Stimulated activated memory B cell treated with anti-CD40 and anti-IgM and Interleukin-4, amounts not matched to agents 10 μg/mL and 1 μg/mL and 100 μg/mL, for 72 hours (primary cell): ENCODE measurements around the gene TSPAN15.
A peak's percentile ranks its signal among the peaks of the same experiment; 100 is the strongest.

Source experiments
- ATAC-seq: fragments of 150-1000 bp; cut with Tn5 transposase; 2 replicates; pipeline ENCODE4 v1.10.0; 2021
- H3K27ac Mint-ChIP-seq: one replicate; pipeline ENCODE4 v1.8.0; 2022; ENCODE audit warnings: mild to moderate bottlenecking, mixed read lengths
- H3K27me3 Mint-ChIP-seq: one replicate; pipeline ENCODE4 v1.8.0; 2022; ENCODE audit warnings: mixed read lengths
- H3K36me3 Mint-ChIP-seq: one replicate; pipeline ENCODE4 v1.8.0; 2022; ENCODE audit warnings: mixed read lengths
- H3K4me1 Mint-ChIP-seq: one replicate; pipeline ENCODE4 v1.8.0; 2022; ENCODE audit warnings: mixed read lengths
- H3K4me3 Mint-ChIP-seq: one replicate; pipeline ENCODE4 v1.8.0; 2022; ENCODE audit warnings: mild to moderate bottlenecking, moderate library complexity, mixed read lengths
- H3K9me3 Mint-ChIP-seq: one replicate; pipeline ENCODE4 v1.8.0; 2022; ENCODE audit warnings: mixed read lengths

TSPAN15 gene

DNA sequence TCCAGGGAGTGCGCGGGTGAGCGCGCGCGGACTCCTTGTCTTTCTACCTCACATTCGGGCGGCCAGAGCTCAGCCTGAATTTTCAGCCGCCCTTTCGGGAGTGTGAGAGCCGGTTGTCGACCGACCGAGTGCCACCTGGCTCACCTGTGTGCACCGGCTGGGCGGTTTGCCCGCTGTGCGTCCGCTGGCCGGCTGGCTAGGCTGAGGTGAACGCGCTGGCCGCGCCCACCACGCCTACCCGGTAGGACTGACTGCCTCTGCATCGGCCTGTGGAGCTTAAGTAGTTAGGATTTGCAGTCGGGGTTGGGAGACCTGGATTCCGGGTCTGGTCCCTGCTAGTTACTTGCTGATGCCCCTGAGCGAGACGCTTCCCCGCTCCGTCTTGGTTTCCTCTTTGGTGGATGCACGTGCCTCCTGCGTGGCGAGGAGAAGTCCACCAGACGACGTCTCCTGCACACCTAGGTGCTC is 553 bp downstream of the TSPAN15 start:
- ATAC-seq: no peak
- no peak overlapping the region for H3K27ac Mint-ChIP-seq
- H3K4me1 Mint-ChIP-seq: peaks cover 17% of the 10 kb centered on the region
- H3K4me3 Mint-ChIP-seq: peak overlapping the region; percentile 90
- no peaks in the 10 kb centered on the region for H3K36me3 Mint-ChIP-seq
- H3K9me3 Mint-ChIP-seq: no peaks in the 10 kb centered on the region
- H3K27me3 Mint-ChIP-seq: peaks cover 58% of the 10 kb centered on the region

DNA sequence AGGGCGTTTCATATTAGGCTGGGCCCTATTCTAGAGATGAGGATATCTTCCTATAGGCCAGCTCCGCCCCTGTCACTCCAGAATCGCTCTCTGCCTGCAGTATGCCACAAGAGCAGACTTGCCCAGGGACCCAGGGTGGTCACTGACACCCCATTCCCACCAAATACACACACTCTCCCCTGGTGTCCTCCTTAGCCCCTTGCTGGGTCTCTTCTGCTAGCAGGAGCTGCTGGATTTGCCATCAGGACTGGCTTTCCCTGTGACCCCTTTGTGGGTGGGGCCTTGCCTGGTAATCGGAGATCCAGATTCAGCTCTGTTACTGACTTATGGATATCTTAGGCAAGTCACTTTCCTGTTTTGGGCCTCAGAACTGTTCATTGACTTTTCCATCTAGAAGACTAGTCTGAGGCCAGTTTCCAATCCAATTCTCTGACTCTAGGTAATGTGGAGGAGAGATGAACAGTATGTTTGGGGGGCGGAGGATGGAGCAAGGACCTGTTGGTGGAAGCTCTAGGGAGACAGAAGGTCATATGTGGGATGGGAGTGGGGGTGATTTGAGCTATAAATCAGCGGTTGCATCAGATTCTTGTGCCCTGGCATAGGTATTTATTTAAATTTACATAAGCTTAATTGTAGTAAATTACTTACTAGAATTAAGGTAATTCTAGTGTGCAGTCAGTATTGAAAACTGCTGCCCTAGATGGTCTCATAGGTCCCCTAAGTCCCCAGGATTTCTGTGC is 1.6 kb downstream of the TSPAN15 start:
- Mint-ChIP-seq H3K4me1 (peaks cover 17% of the 10 kb centered on the region), H3K27ac (no peak overlapping the region), H3K4me3 (no peak overlapping the region), H3K27me3 (peaks cover 65% of the 10 kb centered on the region), H3K9me3 (no peaks in the 10 kb centered on the region), H3K36me3 (no peaks in the 10 kb centered on the region)
- ATAC-seq: no peak

DNA sequence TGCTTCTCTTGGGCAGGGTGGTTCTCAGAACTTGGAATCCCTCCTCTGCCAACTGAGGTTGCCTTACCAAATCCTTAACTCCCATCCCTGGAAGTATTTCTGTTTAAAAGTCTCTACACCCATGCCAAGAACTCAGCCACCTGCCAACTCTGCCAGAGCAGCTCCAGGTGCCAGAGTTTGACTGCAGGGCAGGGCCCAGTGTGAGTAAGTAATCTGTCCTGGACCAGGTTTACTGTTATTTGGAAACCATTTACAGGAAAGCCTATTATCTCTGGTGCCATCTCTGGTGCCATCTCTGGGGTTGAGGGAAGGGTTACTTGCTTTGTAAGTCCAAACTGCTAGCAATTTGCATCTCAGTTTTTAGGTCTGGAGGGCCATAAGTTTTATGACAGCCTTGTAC is 2.5 kb downstream of the TSPAN15 start:
- H3K4me3 Mint-ChIP-seq: no peak overlapping the region
- H3K27ac Mint-ChIP-seq: no peak overlapping the region
- H3K27me3 Mint-ChIP-seq: peaks cover 62% of the 10 kb centered on the region
- no peak for ATAC-seq
- peaks cover 17% of the 10 kb centered on the region for H3K4me1 Mint-ChIP-seq
- H3K9me3 Mint-ChIP-seq: no peaks in the 10 kb centered on the region
- no peaks in the 10 kb centered on the region for H3K36me3 Mint-ChIP-seq

DNA sequence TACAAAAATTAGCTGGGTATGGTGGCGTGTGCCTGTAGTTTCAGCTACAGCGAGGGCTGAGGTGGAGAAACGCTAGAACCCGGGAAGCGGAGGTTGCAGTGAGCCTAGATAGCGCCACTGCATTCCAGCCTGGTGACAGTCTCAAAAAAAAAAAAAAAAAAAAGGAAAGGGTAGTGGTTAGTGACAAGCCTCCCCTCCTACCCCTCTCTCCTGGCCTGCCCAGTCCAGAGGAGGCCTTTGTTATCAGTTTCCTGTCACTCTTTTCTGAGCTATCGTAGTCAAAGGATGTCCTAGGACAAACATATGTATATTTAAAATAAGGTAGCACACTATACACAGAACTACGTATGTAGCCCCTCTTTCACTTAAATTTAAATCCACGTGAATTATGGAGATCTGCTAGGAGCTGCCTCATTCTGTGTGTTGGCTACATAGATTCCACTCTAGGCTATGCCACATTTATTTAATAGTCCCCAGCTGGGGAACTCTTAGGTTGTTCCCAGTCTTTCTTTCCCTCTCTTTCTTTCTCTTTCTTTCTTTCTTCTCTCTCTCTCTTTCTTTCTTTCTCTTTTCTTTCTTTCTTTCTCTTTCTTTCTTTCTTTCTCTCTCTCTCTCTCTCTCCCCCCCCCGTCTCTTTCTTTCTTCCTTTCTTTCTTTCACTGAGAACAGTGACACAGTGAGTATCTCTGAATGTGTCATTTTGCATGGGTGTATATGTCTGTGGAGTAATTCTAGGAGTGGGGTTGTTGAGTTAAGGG is 3.9 kb downstream of the TSPAN15 start:
- H3K4me3 Mint-ChIP-seq: no peak overlapping the region
- H3K27me3 Mint-ChIP-seq: peaks cover 65% of the 10 kb centered on the region
- no peaks in the 10 kb centered on the region for H3K36me3 Mint-ChIP-seq
- H3K9me3 Mint-ChIP-seq: no peaks in the 10 kb centered on the region
- H3K27ac Mint-ChIP-seq: no peak overlapping the region
- no peak for ATAC-seq
- peaks cover 17% of the 10 kb centered on the region for H3K4me1 Mint-ChIP-seq

DNA sequence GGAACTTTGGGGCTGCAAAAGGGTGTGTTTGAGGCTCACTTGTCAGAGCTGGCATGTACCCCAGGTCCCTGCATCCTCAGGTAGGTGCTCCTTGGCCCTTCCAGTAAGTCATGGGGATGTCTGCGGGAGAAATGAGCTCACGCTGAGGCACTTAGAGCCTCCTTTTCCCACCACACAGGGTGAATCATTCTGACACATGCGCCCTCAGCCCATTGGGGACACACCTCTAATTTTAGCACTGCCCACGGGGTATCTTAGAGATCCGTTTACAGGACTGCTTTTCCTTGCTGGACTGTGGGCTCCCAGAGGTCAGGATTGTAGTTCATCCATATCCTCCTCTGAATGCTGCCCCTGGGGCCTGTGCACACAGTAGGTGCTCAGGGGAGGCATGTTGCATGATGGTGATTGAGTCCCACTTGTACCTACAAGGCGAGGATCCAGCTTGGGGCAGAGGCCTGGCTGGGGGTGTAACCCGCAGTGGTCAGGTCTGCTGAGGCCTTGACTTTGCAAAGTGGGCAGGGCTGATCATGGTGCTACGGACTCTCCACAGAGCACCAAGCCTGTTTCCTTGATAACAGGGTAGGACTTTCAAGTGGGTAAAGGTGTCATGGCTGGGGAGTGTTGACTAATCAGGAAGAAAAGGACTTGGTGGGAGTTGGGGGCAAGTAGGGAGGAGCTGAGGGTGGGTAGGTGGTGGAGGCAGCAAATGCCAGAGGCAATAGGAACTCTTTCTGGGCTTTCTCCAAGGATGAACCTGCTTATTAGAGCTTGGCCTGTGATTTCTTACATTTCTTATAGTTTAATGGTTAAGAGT is 5.8 kb downstream of the TSPAN15 start:
- H3K4me3 Mint-ChIP-seq: no peak overlapping the region
- ATAC-seq: no peak

DNA sequence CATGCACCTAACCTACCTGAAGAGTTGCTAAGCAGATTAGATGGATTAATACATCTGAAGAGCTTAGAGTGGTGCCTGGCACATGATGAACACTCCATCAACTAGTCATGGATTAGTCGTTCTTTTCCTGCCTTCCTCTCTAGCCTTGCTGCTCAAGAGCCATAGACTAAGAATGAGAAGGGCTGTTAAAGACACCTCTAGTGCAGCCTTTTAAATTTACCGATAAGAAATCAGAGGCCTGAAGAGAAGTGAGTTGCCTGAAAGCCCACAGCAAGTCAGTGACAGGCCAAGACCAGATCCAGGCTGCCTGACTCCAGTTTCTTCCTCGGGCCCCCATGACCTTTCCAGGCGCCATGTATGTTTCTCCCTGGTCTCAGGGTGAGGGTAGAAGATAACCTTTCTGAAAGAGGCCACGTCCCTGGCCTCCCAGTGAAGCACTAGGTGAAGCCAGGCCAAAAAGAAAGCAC is 6.5 kb downstream of the TSPAN15 start:
- Mint-ChIP-seq H3K4me1 (no peaks in the 10 kb centered on the region), H3K9me3 (no peaks in the 10 kb centered on the region), H3K4me3 (no peak overlapping the region), H3K27me3 (peaks cover 43% of the 10 kb centered on the region), H3K36me3 (no peaks in the 10 kb centered on the region), H3K27ac (no peak overlapping the region)
- ATAC-seq: no peak

More for the DNA sequence above, 5.8 kb downstream of the TSPAN15 start:
- no peaks in the 10 kb centered on the region for H3K9me3 Mint-ChIP-seq
- peaks cover 50% of the 10 kb centered on the region for H3K27me3 Mint-ChIP-seq
- H3K4me1 Mint-ChIP-seq: peaks cover 3% of the 10 kb centered on the region
- H3K36me3 Mint-ChIP-seq: no peaks in the 10 kb centered on the region
- H3K27ac Mint-ChIP-seq: no peak overlapping the region

DNA sequence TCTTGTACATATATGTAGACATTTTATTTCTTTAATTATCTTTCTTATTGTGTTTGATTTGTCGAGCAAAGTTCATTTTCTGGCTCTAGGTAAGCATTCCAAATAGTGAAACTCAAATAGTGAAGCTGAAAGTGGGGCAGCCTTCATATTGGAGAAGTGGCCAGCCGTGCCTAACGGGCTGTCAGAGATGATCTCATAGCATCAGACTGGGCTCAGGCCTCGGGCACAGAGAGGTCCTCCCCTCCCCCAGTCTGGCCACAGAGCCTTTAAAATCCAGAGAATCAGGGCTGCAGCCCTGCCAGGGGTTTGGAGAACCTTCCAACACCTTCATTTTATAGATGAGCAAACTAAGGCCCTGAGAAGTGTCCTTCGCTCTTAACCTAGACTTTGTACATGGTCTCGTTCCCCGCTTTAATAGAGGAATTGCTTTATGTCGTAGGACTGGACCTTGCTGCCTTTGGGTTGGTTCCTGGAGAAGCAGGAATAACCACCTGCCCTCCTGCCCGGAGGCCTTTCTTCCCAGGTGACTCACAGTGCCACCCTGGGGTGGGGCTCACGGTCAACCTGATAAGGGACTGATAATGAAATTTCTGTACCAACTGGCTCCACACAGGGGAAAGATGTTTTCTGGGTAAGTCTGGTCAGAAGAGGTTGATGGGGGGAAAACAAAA is 7.3 kb downstream of the TSPAN15 start:
- Mint-ChIP-seq H3K4me1 (no peaks in the 10 kb centered on the region), H3K9me3 (no peaks in the 10 kb centered on the region), H3K4me3 (no peak overlapping the region), H3K36me3 (no peaks in the 10 kb centered on the region), H3K27ac (no peak overlapping the region), H3K27me3 (peaks cover 36% of the 10 kb centered on the region)
- ATAC-seq: no peak

DNA sequence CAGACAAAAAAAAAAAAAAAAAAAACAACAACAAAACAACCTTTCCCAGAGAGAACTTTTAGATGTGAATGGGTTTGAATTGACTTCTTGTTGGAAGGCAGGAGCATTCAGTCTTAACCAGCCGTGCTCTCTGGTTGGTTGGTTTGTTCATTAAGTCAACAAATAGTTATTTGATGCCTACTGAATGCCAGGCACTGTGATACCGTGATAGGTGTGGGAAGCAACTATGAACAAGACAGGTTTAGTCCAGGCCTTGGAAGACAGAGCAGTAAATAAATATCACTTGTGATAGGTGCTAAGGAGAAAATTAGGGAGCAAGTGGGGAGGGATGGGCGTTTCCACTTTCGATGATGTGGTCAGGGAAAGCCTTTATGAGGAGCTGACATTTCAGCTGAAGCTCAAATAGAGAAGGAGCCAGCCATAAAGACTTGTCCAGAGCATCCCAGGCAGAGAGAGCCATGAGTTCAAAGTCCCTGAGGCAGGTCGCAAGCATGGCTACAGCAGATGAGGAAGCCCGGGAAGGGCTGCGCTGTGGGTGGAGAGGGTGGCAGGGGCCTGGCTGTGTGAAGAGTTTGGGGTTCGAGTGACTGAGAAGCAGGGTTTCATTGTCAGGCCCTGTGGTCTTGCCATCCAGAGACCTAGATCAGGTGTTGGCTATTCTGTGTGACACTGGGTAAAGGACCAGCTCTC is 8.0 kb downstream of the TSPAN15 start:
- Mint-ChIP-seq H3K36me3 (no peaks in the 10 kb centered on the region), H3K27ac (no peak overlapping the region), H3K4me3 (no peak overlapping the region), H3K27me3 (peaks cover 36% of the 10 kb centered on the region), H3K4me1 (no peaks in the 10 kb centered on the region), H3K9me3 (no peaks in the 10 kb centered on the region)
- no peak for ATAC-seq

DNA sequence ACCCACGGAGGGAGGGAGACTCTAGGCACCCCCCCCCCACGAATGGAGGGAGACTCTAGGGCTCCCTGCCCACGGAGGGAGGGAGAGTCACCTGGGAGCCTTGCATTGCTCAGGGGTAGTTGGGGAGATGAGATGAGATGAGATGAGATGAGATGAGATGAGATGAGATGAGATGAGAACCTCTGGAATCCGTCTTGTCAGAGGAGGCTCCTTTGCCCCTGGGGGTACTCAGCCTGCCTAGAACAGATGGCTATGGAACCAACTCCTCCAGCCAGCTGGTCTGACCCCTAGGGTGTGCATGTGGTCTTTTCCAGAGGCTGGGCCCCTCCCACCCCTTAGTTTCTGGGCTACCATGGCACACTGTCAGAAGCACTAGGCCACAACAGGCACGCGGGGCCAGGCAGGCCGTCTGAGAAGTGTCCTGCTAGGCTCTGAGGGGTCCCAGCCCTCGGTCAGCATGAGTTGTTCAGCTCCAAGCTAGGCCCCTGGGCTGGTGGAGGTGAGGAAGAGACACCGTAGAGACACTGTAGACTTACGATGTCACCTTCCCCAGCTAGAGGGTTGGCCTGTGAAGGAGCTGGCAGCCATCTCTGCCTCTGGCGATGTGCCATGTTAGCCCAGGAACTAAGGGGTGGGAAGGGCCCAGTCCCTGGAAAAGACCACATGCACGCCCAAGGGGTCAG is 8.8 kb downstream of the TSPAN15 start:
- no peak overlapping the region for H3K27ac Mint-ChIP-seq
- H3K27me3 Mint-ChIP-seq: peaks cover 35% of the 10 kb centered on the region
- peaks cover 5% of the 10 kb centered on the region for H3K4me1 Mint-ChIP-seq
- no peaks in the 10 kb centered on the region for H3K36me3 Mint-ChIP-seq
- no peaks in the 10 kb centered on the region for H3K9me3 Mint-ChIP-seq
- no peak overlapping the region for H3K4me3 Mint-ChIP-seq
- peak; percentile 6 for ATAC-seq

DNA sequence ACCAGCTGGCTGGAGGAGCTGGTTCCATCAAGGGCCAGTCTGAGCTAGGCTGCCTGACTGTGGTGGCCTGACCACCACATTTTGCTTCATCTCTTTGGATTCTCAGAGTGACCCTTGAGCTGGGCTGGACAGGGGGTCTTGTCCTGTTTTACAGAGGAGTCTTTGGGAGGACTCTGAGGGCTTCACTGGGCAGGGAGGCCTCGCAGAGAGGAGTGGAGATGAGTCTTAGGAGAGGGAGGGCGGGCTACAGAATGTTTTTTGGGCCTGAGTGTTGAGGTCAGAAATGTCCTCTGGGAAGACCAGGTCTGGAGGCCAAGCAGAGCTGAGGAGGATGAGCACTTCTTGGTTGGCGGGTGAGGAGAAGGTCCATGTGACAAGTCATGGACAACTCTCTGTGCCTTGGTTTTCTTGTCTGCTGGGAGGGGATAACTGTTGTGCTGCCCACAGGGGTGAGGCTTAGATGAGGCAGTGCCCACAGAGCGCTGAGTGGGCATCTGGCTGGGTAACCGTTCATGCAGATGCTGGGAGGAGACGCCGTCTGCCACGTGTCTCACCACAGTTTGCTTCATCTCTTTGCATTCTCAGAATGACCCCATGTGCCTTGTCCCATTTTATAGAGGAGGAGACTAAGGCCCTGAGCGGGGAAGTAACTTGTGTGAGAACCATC is 9.4 kb downstream of the TSPAN15 start:
- Mint-ChIP-seq H3K27me3 (peaks cover 29% of the 10 kb centered on the region), H3K4me1 (peaks cover 11% of the 10 kb centered on the region), H3K27ac (no peak overlapping the region), H3K9me3 (no peaks in the 10 kb centered on the region), H3K4me3 (no peak overlapping the region), H3K36me3 (no peaks in the 10 kb centered on the region)
- no peak for ATAC-seq

DNA sequence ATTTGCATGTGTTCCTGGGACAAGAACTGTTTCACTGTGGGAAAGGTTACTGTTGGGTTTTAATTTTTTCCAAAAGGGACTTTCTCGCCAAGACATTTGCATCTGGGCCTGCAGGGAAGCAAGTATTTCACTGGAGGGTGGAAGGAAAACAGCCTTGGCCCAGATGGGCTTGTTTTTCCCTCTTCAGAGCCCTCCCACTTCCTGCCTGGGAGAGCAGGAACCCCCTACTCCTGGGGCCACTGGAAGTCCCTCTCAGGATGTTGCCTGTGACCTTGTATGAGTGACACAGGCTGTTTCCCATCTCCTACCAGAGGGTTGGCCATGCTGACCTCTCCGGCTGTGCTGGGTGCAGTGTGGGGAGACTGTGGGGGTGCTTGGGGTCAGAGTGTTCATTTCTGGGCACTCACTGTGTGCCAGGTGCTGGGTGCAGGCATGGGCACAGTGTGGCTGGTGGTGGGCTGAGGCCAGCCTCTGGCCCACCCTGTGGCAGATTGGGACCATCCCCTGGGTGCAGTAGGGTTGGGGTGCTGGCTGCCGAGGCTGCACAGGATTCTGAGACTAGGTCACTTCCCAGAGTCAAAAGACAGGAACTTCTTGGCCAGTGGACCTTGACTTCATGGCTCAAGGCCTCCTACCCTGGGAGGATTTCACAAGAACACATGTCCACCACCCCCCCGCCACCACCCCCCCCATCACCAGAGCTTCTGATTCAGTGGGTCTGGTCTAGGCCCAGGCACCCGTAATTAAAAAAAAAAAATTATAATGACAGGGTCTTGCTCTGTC is 10.2 kb downstream of the TSPAN15 start:
- Mint-ChIP-seq H3K36me3 (no peaks in the 10 kb centered on the region), H3K27ac (no peak overlapping the region), H3K4me3 (no peak overlapping the region), H3K27me3 (peaks cover 26% of the 10 kb centered on the region), H3K9me3 (no peaks in the 10 kb centered on the region), H3K4me1 (peaks cover 12% of the 10 kb centered on the region)
- no peak for ATAC-seq

DNA sequence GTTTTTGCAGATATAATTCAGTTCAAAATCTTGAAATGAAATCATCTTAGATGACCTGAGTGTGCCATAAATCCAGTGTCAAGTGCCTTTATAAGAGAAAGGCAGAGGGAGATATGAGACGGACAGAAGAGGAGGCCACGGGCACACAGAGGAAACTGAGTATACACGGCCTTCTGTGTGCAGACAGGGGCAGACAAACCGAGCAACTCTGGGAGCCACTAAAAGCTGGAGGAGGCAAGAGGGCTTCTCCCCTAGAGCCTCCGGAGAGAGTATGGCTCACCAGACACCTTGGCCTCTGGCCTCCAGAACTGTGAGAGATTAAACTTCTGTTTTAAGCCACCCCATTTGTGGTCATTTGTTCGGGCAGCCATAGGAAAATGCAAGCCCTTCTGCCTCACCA is 12.6 kb downstream of the TSPAN15 start:
- no peak for ATAC-seq
- Mint-ChIP-seq H3K9me3 (no peaks in the 10 kb centered on the region), H3K27me3 (peaks cover 12% of the 10 kb centered on the region), H3K27ac (no peak overlapping the region), H3K4me3 (no peak overlapping the region), H3K4me1 (peaks cover 12% of the 10 kb centered on the region), H3K36me3 (no peaks in the 10 kb centered on the region)

DNA sequence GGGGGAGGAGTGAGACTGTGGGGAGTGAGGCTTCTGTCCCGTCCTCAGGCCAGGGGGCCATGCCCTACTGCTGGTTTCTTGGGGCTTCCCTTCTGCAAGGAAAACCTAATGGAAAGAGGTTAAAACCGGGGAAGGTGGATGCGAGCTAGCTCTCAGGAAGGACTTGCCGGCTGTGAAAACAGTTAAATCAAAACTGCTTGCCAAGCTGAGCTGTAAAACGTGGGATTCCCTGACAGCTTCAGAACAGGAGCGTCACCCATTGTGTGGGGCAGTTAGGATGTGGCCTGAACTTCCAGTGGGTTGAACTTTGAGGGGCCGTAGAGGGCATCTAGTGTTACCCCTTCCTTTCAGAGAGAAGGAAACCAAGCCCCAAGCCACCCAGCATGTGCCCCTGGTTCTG is 13.1 kb downstream of the TSPAN15 start:
- H3K4me1 Mint-ChIP-seq: peaks cover 12% of the 10 kb centered on the region
- H3K27me3 Mint-ChIP-seq: peaks cover 6% of the 10 kb centered on the region
- H3K36me3 Mint-ChIP-seq: no peaks in the 10 kb centered on the region
- no peak for ATAC-seq
- no peaks in the 10 kb centered on the region for H3K9me3 Mint-ChIP-seq
- H3K4me3 Mint-ChIP-seq: no peak overlapping the region
- H3K27ac Mint-ChIP-seq: peak overlapping the region; percentile 15
